ENCODE results near the gene ALMS1.
"Not testable (repeated sequence)": the region's sequence is repeated elsewhere in the genome, so short reads cannot be mapped to it uniquely, and the experiment has no call there.

DNA sequence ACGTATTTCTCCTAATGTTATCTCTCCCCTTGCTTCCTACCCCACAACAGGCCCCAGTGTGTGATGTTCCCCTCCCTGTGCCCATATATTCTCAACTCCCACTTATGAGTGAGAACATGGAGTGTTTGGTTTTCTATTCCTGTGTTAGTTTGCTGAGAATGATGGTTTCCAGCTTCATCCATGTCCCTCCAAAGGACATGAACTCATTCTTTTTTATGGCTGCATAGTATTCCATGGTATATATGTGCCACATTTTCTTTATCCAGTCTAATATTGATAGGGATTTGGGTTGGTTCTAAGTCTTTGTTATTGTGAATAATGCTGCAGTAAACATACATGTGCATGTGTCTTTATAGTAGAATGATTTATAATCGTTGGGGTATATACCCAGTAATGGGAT, 119.2 kb downstream of the ALMS1 start:
- TF ChIP-seq, protein P1, sequence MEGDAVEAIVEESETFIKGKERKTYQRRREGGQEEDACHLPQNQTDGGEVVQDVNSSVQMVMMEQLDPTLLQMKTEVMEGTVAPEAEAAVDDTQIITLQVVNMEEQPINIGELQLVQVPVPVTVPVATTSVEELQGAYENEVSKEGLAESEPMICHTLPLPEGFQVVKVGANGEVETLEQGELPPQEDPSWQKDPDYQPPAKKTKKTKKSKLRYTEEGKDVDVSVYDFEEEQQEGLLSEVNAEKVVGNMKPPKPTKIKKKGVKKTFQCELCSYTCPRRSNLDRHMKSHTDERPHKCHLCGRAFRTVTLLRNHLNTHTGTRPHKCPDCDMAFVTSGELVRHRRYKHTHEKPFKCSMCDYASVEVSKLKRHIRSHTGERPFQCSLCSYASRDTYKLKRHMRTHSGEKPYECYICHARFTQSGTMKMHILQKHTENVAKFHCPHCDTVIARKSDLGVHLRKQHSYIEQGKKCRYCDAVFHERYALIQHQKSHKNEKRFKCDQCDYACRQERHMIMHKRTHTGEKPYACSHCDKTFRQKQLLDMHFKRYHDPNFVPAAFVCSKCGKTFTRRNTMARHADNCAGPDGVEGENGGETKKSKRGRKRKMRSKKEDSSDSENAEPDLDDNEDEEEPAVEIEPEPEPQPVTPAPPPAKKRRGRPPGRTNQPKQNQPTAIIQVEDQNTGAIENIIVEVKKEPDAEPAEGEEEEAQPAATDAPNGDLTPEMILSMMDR (optimal IDR thresholded peaks at IDR 0.05 in 1 of 3, IDR thresholded peaks at IDR 0.05 in 1 of 3, conservative IDR thresholded peaks at IDR 0.05 in 1 of 3; ENCODE audit: extremely low read depth in 1 of 3, insufficient read depth in 2 of 3, low read length in 3 of 3) = not testable (repeated sequence)
- not testable (repeated sequence) for TF ChIP-seq EZH2 (IDR thresholded peaks at IDR 0.05; ENCODE audit: low read length)

Measured in keratinocyte (primary cell).